HG03159 (cell line): Measurements from ENCODE around the gene SLC26A8.
"Not testable (repeated sequence)": the region's sequence is repeated elsewhere in the genome, so short reads cannot be mapped to it uniquely, and the experiment has no call there.

Experiments used
- ATAC-seq: cut with Tn5 transposase; IDR thresholded peaks from one replicate; pipeline ENCODE4 v1.9.1; 2021; ENCODE audit warnings: mild to moderate bottlenecking, moderate library complexity; ENCODE audit not compliant: unreplicated experiment

SLC26A8 gene

DNA sequence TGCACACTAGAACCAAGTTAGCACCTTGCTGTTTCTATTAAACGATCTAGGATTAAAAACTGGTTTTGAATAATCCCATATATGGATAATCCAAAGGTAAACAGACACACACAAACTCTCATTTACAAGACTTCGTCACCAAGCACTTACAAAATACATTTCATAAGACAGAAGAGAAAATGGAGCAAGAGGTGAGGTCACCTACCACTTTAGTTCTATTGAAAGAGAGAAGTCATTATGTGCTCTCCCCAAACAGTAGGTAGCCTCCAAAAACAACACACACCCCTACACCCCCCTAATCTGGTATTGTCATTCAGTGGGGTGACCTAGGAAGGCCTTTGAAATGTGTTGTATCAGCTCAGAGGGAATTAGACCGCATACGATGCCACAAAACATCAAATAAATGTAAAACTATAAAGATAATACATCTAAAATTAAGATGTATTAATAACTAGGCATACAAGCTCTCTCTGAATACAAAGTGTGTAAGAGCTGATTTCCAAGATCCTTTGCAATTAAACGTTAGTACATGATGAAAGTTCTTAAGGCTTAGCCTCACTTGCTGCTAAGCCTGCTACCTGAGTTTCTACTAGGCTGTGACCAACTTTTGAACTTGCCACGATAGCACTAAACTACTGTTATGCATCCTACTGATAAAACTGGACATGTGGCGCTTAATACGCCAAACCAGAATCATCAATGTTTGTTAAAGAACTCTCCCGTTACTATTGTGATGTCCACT, 105.2 kb downstream of the SLC26A8 start:
- no peak for ATAC-seq

DNA sequence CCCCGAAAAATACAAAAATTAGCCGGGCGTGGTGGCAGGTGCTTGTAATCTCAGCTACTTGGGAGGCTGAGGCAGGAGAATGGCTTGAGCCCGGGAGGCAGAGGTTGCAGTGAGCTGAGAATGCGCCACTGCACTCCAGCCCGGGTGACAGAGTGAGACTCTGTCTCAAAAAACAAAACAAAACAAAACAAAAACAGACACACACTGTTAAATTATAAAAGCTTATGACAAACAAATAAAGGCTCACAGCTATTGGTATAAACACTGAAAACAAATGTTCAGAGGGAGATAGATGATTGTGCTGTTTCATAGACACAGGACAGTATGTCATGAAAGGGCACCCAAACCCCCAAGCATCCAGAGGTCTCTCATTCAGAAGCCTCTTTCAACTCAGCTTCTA, 107.5 kb downstream of the SLC26A8 start:
- ATAC-seq: not testable (repeated sequence)

DNA sequence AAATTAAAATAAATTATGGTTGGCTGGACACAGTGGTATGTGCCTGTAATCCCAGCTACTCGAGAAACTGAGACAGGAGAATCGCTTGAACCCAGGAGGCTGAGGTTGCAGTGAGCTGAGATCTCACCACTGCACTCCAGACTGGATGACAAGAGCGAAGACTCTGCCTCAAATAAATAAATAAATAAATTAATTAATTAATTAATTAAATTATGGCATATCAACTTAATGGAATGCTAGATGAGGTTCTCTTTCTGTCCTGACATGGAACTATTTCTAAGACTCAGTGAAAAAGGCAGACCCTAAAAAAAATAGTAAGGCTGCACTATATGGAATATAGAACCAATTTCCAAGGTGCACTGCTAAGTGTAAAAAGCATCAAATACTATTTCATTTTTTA, 108.4 kb downstream of the SLC26A8 start:
- no peak for ATAC-seq

DNA sequence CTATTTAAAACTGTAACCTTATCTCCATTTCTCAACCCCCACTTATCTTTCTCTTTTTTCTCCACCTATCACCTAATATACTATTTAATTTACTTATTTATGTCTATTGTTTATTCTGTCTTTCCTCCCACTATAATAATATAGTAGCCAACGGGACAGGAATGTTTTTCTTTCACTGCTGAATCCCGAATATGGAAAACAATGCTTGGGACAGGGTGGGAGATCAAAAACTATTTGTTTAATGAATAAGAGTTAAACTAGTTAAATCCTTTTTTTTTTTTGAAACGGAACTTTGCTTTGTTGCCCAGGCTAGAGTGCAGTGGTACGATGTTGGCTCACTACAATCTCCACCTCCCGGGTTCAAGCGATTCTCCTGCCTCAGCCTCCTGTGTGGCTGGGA, 109.9 kb downstream of the SLC26A8 start:
- no peak for ATAC-seq

DNA sequence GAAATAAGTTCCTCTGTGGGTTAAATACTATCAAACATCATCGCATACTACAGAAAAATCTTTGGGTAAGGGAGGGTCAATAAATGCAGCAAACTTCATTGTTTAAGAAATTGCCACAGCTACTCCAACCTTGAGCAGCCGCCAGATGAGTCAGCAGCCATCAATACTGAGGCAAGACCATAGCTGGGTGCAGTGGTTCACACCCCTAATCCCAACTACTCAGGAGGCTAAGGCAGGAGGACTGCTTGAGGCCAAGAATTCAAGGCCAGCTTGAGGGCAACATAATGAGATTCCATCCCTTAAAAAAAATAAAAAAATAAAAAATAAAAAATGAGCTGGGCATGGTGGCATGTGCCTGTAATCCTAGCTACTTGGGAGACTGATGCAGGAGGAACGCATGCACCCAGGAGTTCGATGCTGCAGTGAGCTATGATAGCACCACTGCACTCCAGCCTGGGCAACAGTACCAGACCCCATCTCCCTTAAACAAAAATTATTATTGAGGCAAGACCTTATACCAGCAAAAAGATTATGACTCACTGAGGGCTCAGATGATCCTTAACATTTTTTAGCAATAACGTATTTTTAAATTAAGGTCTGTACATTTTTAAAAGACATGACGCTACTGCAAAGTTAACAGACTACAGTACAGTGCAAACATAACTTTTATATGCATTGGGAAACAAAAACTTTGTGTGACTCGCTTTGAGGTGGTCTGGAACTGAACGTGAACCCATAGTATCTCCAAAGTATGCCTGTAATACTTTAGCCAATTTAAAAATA, 112.4 kb downstream of the SLC26A8 start:
- no peak for ATAC-seq

DNA sequence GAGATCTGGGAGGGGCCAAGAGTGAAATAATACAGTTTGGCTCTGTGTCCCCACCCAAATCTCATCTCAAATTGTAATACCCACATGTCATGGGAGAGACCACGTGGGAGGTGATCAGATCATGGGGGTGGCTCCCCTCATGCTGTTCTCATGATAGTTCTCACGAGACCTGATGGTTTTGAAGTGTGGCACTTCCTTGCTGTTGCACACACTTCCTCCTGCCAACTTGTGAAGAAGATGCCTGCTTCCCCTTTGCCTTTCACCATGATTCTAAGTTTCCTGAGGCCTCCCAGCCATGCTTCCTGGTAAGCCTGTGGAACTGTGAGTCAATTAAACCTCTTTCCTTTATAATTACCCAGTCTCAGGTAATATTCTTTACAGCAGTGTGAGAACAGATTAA, 114.9 kb downstream of the SLC26A8 start:
- ATAC-seq: not testable (repeated sequence)

DNA sequence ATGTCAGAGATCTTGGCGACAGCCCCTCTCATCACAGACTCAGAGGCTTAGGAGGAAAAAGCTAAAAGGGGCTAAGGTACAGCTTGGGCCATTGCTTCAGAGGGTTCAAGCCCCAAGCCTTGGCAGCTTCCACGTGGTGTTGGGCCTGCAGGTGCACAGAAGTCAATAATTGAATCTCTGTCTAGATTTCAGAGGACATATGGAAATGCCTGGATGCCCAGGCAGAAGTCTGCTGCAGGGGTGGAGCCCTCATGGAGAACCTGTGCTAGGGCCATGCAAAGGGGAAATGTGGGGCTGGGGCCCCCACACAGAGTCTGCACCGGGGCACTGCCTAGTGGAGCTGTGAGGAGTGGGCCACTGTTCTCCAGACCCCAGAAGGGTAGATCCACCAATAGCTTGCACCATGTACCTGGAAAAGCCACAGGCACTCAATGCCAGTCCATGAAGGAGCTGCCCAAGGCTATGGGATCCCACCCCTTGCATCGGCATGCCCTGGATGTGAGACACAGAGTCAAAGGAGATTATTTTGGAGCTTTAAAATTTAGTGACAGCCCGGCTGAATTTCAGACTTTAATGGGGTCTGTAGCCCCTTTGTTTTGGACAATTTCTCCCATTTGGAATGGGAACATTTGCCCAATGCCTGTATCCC, 115.6 kb downstream of the SLC26A8 start:
- not testable (repeated sequence) for ATAC-seq

DNA sequence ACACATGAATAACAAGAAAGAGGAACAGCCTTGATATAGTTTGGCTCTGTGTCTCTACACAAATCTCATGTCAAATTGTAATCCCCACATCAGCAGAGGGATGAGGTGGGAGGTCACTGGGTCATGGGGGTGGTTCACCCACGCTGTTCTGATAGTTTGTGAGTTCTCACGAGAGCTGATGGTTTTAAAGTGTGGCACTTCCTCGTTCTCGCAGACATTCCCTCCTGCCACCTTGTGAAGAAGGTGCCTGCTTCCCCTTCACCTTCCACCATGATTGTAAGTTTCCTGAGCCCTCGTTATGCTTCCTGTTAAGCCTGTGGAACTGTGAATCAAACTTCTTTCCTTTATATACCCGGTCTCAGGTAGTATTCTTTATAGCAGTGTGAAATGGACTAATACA, 116.7 kb downstream of the SLC26A8 start:
- ATAC-seq: no peak

DNA sequence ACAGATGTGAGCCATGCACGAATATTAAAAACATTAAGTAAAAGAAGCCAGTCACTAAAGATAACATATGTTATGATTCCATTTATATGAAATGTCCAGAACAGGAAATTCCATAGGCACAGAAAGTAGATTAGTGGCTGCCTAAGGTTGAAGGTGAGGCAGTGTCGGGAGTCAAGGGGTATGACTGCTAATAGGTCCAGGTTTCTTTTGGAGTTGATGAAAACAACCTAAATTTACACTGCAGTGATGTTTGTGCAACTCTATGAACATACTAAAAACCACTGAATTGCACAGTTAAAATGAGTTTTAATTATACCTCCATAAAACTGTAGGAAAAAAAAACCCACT, 118.0 kb downstream of the SLC26A8 start:
- no peak for ATAC-seq

DNA sequence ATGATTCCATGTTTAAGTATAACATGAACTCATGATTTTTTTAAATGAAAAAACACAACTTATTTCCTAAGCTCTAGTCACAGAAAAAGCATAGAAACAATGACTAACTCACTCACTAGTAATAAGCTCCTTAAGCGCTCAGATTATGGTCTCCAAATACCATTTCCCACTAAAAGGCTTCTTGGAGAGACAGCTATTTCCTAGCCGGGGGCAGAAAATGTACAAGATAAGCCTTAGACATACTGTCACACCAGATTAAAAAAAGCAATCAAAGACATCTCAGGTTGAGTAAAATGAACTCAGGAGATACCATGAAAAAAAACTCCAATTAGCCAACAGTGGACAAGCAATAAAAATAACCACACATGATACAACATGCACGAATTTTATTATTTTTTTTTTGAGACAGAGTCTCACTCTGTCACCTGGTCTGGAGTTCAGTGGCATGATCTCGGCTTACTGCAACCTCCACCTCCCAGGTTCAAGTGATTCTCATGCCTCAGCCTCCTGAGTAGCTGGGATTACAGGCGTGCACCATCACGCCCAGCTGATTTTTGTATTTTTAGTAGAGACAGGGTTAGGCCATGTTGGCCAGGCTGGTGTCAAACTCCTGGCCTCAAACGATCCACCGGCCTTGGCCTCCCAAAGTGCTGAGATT, 118.5 kb downstream of the SLC26A8 start:
- no peak for ATAC-seq

DNA sequence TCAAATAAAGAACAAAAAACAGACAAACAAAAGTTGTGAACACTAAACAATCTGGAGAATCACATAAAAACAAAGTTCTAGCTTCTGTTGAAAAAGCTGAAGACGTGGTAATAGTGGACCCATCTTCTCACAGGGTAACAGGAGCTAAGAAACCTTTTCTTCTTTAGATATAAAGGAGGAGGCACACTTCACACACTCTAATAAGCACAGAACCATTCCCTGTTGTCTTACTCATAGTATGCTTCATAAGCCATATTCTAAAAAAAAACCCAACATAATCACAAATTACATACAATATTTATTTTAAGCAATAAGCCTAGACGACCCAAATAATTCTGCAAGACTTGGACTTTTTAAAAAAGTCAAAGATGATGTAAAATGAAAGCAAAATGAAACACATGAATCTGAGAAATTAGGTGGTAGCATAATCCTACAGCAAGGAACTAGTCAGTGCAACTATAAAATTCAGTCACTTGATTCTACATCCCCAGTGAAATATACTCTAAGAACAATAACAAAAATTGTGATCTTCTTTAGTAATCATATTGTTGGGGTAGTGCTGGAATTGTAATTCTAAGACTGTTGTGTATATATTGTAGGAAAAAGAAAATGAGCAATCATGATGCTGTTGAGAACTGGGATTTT, 119.2 kb downstream of the SLC26A8 start:
- no peak for ATAC-seq

DNA sequence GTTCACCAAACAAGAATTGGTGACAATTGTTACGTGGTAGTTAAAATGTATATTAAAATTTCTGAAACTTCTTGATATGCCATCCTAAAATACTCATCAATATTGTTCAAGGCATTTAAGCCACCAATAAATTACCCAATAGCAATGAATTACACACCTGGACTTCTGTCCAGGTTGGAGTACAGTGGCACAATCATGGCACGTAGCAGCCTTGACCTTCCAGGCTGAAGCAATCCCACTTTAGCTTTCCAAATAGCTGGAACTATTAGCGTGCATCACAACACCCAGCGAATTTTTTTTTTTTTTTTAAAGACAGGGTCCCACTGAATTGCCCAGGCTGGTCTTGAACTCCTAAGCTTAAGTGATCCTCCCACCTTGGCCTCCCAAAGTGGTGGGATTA, 120.8 kb downstream of the SLC26A8 start:
- no peak for ATAC-seq

DNA sequence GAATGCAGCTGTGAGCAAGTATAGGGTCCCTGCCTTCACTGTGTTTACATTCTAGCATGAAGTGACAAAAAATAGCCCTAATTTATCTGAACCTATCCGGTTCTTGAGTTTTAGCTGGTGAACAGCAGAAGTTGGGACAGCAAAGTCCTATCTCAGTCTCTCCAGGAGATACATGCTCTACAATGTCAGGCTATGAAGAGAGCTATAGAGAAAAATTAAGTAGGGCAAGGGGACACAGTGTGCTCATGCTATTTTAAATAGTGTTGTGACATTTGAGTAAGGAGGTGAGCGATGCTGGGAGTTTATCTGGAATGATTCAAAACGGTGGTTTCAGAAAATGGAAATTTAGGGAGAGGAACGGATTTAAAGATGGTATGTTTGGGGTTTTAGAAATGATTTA, 124.0 kb downstream of the SLC26A8 start:
- no peak for ATAC-seq

DNA sequence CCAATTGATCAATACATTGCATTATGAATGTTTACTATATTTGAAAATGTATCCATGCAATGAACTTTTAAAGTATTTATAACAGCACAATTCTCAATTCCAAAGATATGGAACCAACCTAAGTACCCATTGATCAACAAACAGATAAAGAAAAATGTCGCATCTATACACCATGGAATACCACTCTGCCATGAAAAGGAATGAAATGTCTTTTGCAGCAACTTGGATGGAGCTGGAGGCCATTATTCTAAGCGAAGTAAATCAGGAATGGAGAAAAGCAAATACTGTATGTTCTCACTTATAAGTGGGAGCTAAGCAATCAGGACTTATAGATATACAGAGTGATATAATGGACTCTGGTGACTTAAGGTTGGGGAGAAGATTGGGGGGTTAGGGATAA, 126.4 kb downstream of the SLC26A8 start:
- ATAC-seq: no peak

DNA sequence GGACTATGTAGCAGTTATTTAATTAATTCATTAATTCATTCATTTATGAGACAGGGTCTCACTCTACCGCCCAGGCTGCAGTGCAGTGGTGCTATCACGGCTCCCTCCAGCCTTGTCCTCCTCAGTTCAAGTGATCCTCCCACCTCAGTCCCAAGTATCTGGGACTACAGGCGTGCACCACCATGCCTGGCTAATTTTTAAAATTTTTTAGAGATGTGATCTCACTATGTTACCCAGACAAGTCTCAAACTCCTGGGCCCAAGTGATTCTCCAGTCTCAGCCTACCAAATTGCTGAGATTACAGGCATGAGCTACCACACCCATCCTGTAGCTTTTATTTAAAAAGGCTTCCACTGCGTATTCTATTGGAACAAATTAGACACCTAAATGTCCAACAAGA, 127.0 kb downstream of the SLC26A8 start:
- ATAC-seq: no peak

DNA sequence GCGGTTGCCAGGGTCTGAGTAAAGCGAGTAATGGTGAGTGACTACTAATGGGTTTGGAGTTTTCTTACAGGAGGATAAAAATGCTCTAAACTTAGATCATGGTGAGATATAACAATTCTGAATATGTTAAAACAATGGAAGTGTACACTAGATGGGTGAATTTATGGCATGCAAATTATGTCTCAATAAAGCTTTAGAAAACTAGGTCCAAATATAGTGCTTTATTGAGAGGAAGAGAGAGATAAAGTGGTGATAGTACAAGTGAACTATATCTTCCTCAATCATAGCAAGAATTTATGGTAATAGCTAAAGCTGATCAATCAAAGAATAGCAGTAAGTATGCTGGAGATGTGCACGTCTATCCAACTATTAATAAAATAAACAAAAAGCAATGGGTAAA, 127.4 kb downstream of the SLC26A8 start:
- no peak for ATAC-seq

DNA sequence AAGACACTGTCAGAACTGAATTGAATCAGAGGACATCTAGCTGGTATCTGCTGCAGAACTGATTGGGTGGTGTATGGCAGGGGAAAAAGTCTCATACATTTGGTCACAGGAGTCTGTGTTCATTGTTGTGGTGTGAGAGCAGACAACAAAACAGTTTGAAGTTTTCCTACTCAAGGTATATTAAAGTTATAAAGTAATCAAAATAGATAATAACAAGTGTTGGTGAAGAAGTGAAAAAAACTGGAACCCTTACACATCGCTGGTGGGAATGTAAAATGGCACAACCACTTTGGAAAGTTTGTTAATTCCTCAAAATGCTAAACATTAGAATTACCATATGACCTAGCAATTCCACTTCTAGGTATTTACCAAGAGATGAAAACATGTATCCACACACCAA, 128.2 kb downstream of the SLC26A8 start:
- ATAC-seq: no peak

DNA sequence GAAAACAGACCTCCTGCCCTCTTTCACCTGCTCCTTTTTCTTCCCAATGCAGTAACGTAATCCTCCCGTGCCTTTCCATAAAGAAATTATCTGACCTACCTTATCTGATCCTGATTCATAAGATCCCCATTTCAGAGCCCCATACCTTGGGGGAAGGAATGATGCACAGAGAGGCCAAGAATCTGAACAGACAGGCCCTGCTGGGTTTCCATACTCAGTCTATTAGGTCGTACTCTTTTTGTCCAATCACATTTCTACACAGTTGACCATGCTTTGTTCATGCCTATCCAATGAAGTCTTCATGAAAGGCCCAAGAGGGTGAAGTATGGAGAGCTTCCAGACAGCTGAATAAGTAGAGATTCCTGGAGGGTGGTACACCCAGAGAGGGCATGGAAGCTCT, 128.9 kb downstream of the SLC26A8 start:
- ATAC-seq: no peak

DNA sequence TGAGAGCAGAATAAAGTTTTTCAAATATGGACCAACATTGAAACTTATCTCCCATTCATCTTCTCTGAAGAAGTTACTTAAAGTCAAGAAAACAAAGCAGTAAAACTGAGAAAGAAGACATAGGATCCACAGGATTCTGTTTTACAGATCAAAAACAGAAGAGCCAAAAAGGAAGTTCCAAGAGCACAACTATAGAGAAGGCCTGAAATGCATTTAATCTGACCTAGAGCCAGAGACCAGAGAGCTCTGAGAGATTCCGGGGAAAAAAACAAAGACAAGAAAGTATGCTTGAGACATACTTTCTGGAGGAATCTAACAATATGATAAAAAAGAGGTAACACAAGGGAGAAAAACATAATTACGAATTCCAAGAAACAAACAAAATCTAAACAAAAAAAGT, 129.7 kb downstream of the SLC26A8 start:
- no peak for ATAC-seq
